ENCODE measurements around the gene UBR3.
"Not testable (repeated sequence)": the region's sequence is repeated elsewhere in the genome, so short reads cannot be mapped to it uniquely, and the experiment has no call there.

UBR3 gene

DNA sequence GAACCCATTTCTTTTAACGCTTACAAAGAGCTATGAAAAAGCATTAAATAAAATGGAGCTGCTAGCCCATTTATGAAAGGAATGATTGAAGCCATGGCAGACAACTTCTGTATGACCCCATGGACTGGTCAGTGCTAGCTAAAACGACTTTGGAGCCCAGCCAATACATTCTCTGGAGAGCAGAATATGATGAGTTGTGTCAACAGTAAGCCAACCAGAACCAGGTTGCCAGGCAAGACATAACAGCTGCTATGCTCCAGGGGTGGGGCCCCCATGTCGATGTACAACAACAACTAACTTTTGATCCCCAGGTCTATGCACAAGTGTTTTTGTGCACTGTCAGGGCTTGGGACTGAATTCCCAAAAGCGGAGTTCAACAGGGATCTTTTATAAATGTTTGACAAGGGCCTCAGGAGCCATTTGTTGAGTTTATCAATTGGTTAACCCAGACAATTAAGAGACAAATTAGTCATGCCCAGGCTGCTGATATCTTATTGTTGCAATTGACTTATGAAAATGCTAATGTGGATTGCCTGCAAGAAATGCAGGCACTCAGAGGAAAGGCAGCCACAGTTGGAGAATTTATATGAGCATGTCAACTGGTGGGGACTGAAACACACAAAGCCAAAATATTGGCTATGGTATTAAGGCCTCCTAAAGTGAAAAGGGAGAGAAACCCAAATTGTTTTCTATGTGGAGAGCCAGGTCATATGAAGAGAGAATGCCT lies 286.1 kb downstream of the UBR3 start:
- DNase-seq (ENCODE audit: low spot score), result no peak

GRCh38 chr2:170115501-170116229 lies 288.4 kb downstream of the UBR3 start:
- DNase-seq (ENCODE audit: low spot score), result no peak

- no peak for DNase-seq (ENCODE audit: low spot score)
These were observed 291.4 kb downstream of the UBR3 start for GRCh38 chr2:170118641-170119040.

GRCh38 chr2:170119326-170119725 lies 292.1 kb downstream of the UBR3 start:
- DNase-seq (ENCODE audit: low spot score), result not testable (repeated sequence)

DNA sequence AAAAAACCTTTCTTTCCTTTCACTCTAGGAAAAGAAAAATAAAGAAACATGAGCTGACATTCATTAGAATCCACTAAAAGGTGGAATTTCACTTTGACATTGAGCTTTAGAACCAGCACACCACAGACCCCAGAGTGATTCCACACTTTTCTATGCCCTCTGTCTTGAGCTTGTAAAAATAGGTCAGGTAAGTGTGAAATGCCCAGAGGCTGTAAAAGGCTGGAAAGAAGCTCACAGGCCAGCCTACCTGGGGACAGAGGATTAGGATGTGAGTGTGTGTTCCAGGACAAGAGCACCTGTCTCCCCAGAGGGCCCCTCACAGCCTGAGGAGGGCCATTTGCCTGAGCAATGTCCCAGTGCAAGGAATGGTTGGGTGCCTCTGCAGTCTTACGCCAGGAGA lies 294.4 kb downstream of the UBR3 start:
- DNase-seq (ENCODE audit: low spot score), result no peak

GRCh38 chr2:170122883-170123547 lies 295.8 kb downstream of the UBR3 start:
- no peak for DNase-seq (ENCODE audit: low spot score)

DNA sequence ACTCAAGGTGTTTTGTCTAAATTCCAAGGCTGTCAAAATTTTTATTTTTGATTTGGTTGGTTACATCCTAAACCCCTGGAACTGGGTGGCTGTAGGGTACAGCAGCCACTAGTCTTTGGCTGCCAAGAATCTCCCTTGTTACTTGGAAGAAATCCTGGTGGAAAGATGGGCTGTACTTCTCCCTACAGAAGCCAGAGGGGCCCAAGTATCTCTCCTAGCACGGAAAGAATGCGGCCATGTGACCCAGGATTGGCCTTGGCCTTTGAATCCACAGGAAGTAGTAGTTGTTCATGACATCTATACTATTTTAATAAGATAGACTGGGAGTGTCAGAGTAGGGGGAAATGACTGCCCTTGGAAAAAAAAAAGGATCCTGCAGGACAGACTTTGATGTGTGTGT lies 296.3 kb downstream of the UBR3 start:
- DNase-seq (ENCODE audit: low spot score), result no peak

DNA sequence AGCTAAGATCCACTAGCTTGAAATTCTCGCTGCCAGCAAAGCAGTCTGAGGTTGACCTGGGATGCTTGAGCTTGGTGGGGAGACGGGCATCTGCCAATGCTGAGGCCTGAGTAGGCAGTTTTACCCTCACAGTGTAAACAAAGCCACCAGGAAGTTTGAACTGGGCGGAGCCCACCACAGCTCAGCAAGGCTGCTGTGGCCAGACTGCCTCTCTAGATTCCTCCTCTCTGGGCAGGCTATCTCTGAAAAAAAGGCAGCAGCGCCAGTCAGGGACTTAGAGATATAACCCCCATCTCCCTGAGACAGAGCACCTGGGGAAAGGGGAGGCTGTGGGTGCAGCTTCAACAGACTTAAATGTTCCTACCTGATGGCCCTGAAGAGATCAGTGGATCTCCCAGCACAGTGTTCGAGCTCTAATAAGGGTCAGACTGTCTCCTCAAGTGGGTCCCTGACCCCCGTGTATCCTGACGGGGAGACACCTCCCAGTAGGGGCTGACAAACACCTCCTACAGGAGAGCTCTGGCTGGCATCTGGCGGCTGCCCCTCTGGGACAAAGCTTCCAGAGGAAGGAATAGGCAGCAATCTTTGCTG lies 299.0 kb downstream of the UBR3 start:
- not testable (repeated sequence) for DNase-seq (ENCODE audit: low spot score)

Data from GM03348 (cell line).